PC-3 (cell line): ENCODE results near the gene ALG10B. TPM values are rescaled to one million over a fixed set of nuclear protein-coding genes. Genes with fewer than 3 reads are reported as not detected.
"Not testable (repeated sequence)": the region's sequence is repeated elsewhere in the genome, so short reads cannot be mapped to it uniquely, and the experiment has no call there.

Experiments used
- ATAC-seq: fragments of 200-7000 bp; cut with Tn5 transposase; 2 replicates; pipeline ENCODE4 v1.9.1; 2020; ENCODE audit warnings: mild to moderate bottlenecking, moderate library complexity
- BruUV-seq: library from RNA; stranded (reverse); fragments of 400-500 nt; replicated peaks from 2 replicates; lab custom pipeline; 2021; lab: Mats Ljungman, UMichigan
- CTCF ChIA-PET: fragments of 300-600 bp; sonication (Branson Sonifier 250); formaldehyde crosslinking; loops from one replicate; lab custom pipeline; 2022; ENCODE audit warnings: antibody characterized with exemption; lab: Charles Lee
- POLR2A ChIA-PET: fragments of 300-600 bp; sonication (Branson Sonifier 250); formaldehyde crosslinking; loops from one replicate; lab custom pipeline; 2022; ENCODE audit warnings: antibody characterized with exemption; ENCODE audit not compliant: unreplicated experiment; lab: Charles Lee
- DNase-seq: peaks from one replicate; pipeline ENCODE4 v3.0.0-alpha.2; 2015
- H2AFZ ChIP-seq: fragments of 300-600 bp; sonication (generic); 2 replicates; pipeline ENCODE4 v1.6.0; 2016; ENCODE audit warnings: antibody characterized with exemption, low read length
- H3F3A ChIP-seq: fragments of 300-600 bp; sonication (generic); one replicate; pipeline ENCODE4 v1.6.0; 2017; ENCODE audit warnings: antibody characterized with exemption, low read length, control low read depth, mild to moderate bottlenecking; ENCODE audit not compliant: unreplicated experiment
- H3K27ac ChIP-seq: fragments of 300-600 bp; sonication (generic); 2 replicates; pipeline ENCODE4 v1.5.1; 2016; ENCODE audit warnings: mild to moderate bottlenecking, low read length
- H3K27me3 ChIP-seq: fragments of 300-600 bp; sonication (generic); 2 replicates; pipeline ENCODE4 v1.6.1; 2016; ENCODE audit warnings: low read length, mixed read lengths
- H3K36me3 ChIP-seq: fragments of 300-600 bp; sonication (generic); 2 replicates; pipeline ENCODE4 v1.6.1; 2016; ENCODE audit warnings: low read depth, mixed run types, low read length, mixed read lengths
- H3K4me1 ChIP-seq: fragments of 300-600 bp; sonication (generic); 2 replicates; pipeline ENCODE4 v1.5.1; 2016; ENCODE audit warnings: low read length; ENCODE audit not compliant: insufficient read depth
- H3K4me2 ChIP-seq: fragments of 300-600 bp; sonication (generic); 2 replicates; pipeline ENCODE4 v1.6.0; 2016; ENCODE audit warnings: low read length
- H3K4me3 ChIP-seq: fragments of 300-600 bp; sonication (generic); 2 replicates; pipeline ENCODE4 v1.5.1; 2016; ENCODE audit warnings: mild to moderate bottlenecking, low read length, mixed read lengths
- H3K79me2 ChIP-seq: fragments of 300-600 bp; sonication (generic); 2 replicates; pipeline ENCODE4 v1.6.1; 2017; ENCODE audit warnings: low read length, mixed read lengths
- H3K9ac ChIP-seq: fragments of 300-600 bp; sonication (generic); 2 replicates; pipeline ENCODE4 v1.6.0; 2016; ENCODE audit warnings: mild to moderate bottlenecking, low read length
- H3K9me2 ChIP-seq: fragments of 300-600 bp; sonication (generic); replicated peaks from 2 replicates; pipeline ENCODE4 v1.6.1; 2016; ENCODE audit warnings: mixed run types, low read length, mixed read lengths
- H3K9me3 ChIP-seq: fragments of 300-600 bp; sonication (generic); 2 replicates; pipeline ENCODE4 v1.6.1; 2016; ENCODE audit warnings: low read length, mixed read lengths
- H4K20me1 ChIP-seq: fragments of 300-600 bp; sonication (generic); 2 replicates; pipeline ENCODE4 v1.6.1; 2016; ENCODE audit warnings: low read length, mixed read lengths
- CTCF ChIP-seq: fragments of 300-600 bp; sonication (generic); conservative IDR thresholded peaks from 2 replicates; pipeline ENCODE4 v1.5.1; 2017; ENCODE audit warnings: antibody characterized with exemption, low read depth, mild to moderate bottlenecking, low read length
- EZH2 ChIP-seq: fragments of 300-600 bp; sonication (generic); IDR thresholded peaks from one replicate; pipeline ENCODE4 v1.6.1; 2017; ENCODE audit warnings: antibody characterized with exemption, mild to moderate bottlenecking, low read length; ENCODE audit not compliant: unreplicated experiment
- EZH2phosphoT487 ChIP-seq: fragments of 300-600 bp; sonication (generic); IDR thresholded peaks from 2 replicates; pipeline ENCODE4 v1.6.1; 2018; ENCODE audit warnings: mild to moderate bottlenecking, antibody characterized with exemption, low read length, borderline replicate concordance
- intact Hi-C: fragments of 100-400 bp; cut with micrococcal nuclease; formaldehyde crosslinking; loops from 2 replicates; pipeline ENCODE4 v1.9.0; 2023
- total RNA-seq: library from RNA; depleted of rRNA; stranded (reverse); fragments of >200 nt; gene quantifications from 2 replicates; pipeline ENCODE4 v1.2.3, GENCODE V29; 2014

Gene ALG10B
- total RNA-seq, 1 experiment from 2014 or later, result 9.4 TPM

- no peaks in the 10 kb centered on the region for H3K9me3 ChIP-seq
- no peaks in the 10 kb centered on the region for H3K9me2 ChIP-seq
- no peak overlapping the region for H3K9ac ChIP-seq
- H2AFZ ChIP-seq, result no peak overlapping the region
- H3F3A ChIP-seq, result no peaks in the 10 kb centered on the region
- H3K36me3 ChIP-seq, result no peaks in the 10 kb centered on the region
- no peak for TF ChIP-seq EZH2phosphoT487
- no peak for TF ChIP-seq CTCF
- TF ChIP-seq EZH2, result no peak
- H3K4me2 ChIP-seq, result no peak overlapping the region
- H4K20me1 ChIP-seq, result no peaks in the 10 kb centered on the region
- CTCF ChIA-PET, result interaction anchor here (0.6 kb wide), 1 partner anchor 186 kb away, joined by 4 read pairs; no protein-coding TSS in a partner anchor
- H3K27ac ChIP-seq, result no peak overlapping the region
- no peak for ATAC-seq
- H3K27me3 ChIP-seq, result no peaks in the 10 kb centered on the region
- no TSS peak for BruUV-seq
- no peak for DNase-seq
- 0 out of 2 replicates have a peak, but pooled peaks cover 3% of the 10 kb centered on the region for H3K4me1 ChIP-seq
- intact Hi-C loops, result loop anchor here (5.0 kb wide), 3 partner anchors 337 to 952 kb away; no protein-coding TSS in a partner anchor
- POLR2A ChIA-PET, result no interaction called here
- H3K4me3 ChIP-seq, result no peak overlapping the region
- H3K79me2 ChIP-seq, result no peaks in the 10 kb centered on the region
Measured at GRCh38 chr12:38324912-38325311, 8.3 kb downstream of the ALG10B start.

GRCh38 chr12:38327356-38327755, 10.8 kb downstream of the ALG10B start:
- Histone ChIP-seq H3K27ac (no peak overlapping the region), H3K4me3 (no peak overlapping the region), H3K9me3 (no peaks in the 10 kb centered on the region), H3K27me3 (no peaks in the 10 kb centered on the region), H3K9ac (no peak overlapping the region), H4K20me1 (no peaks in the 10 kb centered on the region), H3K79me2 (no peaks in the 10 kb centered on the region), H3F3A (no peaks in the 10 kb centered on the region), H3K4me2 (no peak overlapping the region), H3K36me3 (no peaks in the 10 kb centered on the region), H2AFZ (no peak overlapping the region), H3K4me1 (0 out of 2 replicates have a peak, but pooled peaks cover 3% of the 10 kb centered on the region), H3K9me2 (no peaks in the 10 kb centered on the region)
- no peak for ATAC-seq
- POLR2A ChIA-PET, result no interaction called here
- intact Hi-C loops, result loop anchor here (5.0 kb wide), 3 partner anchors 335 to 950 kb away; no protein-coding TSS in a partner anchor
- no peak for DNase-seq
- CTCF ChIA-PET, result no interaction called here
- TF ChIP-seq EZH2phosphoT487, result no peak
- TF ChIP-seq CTCF, result no peak
- no peak for TF ChIP-seq EZH2
- BruUV-seq, result no TSS peak

GRCh38 chr12:38328306-38328895, 11.8 kb downstream of the ALG10B start:
- Histone ChIP-seq H3K27ac (no peak overlapping the region), H3K9me2 (no peaks in the 10 kb centered on the region), H3K4me1 (0 out of 2 replicates have a peak, but pooled peaks cover 3% of the 10 kb centered on the region), H3K4me2 (no peak overlapping the region), H3K27me3 (no peaks in the 10 kb centered on the region), H2AFZ (no peak overlapping the region), H3K9ac (no peak overlapping the region), H3K9me3 (no peaks in the 10 kb centered on the region), H4K20me1 (no peaks in the 10 kb centered on the region), H3K4me3 (no peak overlapping the region), H3K36me3 (no peaks in the 10 kb centered on the region), H3F3A (no peaks in the 10 kb centered on the region), H3K79me2 (no peaks in the 10 kb centered on the region)
- DNase-seq, result peak; percentile 70
- peak; percentile 45; the same call in 1 of the 2 replicates for ATAC-seq
- POLR2A ChIA-PET, result no interaction called here
- CTCF ChIA-PET, result interaction anchor here (0.6 kb wide), 2 partner anchors 577 to 912 kb away, joined by 3 read pairs; partner anchors contain the start of gene CPNE8
- TF ChIP-seq CTCF, result peak; percentile 71
- TF ChIP-seq EZH2phosphoT487, result no peak
- no peak for TF ChIP-seq EZH2
- intact Hi-C loops, result loop anchor here (1.0 to 5.0 kb wide), 5 partner anchors 334 to 949 kb away; no protein-coding TSS in a partner anchor
- BruUV-seq, result no TSS peak

- POLR2A ChIA-PET, H4K20me1 ChIP-seq, H3K79me2 ChIP-seq, H3K4me1 ChIP-seq, H3K9me3 ChIP-seq, H3K9me2 ChIP-seq, H3F3A ChIP-seq, DNase-seq, H3K9ac ChIP-seq, BruUV-seq, H3K27me3 ChIP-seq, H2AFZ ChIP-seq, H3K4me2 ChIP-seq, H3K27ac ChIP-seq, H3K36me3 ChIP-seq, H3K4me3 ChIP-seq, CTCF ChIA-PET, ATAC-seq: not testable (repeated sequence)
- intact Hi-C loops, result loop anchor here (10.0 kb wide), 1 partner anchor 274 kb away; no protein-coding TSS in a partner anchor
Measured at GRCh38 chr12:38330414-38330813, 13.8 kb downstream of the ALG10B start.
